K562 (cell line): ENCODE results near the gene SPATA32. TPM values are rescaled to one million over a fixed set of nuclear protein-coding genes. Genes with fewer than 3 reads are reported as not detected.

Experiments used
- BDP1 ChIP-seq: IDR thresholded peaks from 3 replicates; pipeline ENCODE4 v1.6.1; 2011; ENCODE audit not compliant: insufficient read length, insufficient read depth
- E2F5 ChIP-seq: sonication (generic); formaldehyde crosslinking; IDR thresholded peaks from 2 replicates; pipeline ENCODE4 v1.8.0; 2022; ENCODE audit warnings: mild to moderate bottlenecking, missing genetic modification reagents
- E4F1 ChIP-seq: fragments of 250-450 bp; sonication (Bioruptor Pico); IDR thresholded peaks from 2 replicates; pipeline ENCODE4 v1.5.0; 2021; ENCODE audit warnings: mild to moderate bottlenecking, borderline replicate concordance
- ETS1 ChIP-seq: conservative IDR thresholded peaks from 2 replicates; pipeline ENCODE4 v1.6.1; 2011; ENCODE audit warnings: low read depth, mild to moderate bottlenecking, low read length; ENCODE audit not compliant: control insufficient read depth
- MXI1 ChIP-seq: IDR thresholded peaks from 2 replicates; pipeline ENCODE4 v1.6.1; 2011; ENCODE audit warnings: low read depth, mild to moderate bottlenecking, improper control_type of control experiment, low read length
- NFXL1 ChIP-seq: fragments of 450-650 bp; formaldehyde crosslinking; IDR thresholded peaks from 2 replicates; pipeline ENCODE4 v1.4.0; 2021; ENCODE audit warnings: mild to moderate bottlenecking
- ZNF232 ChIP-seq: sonication (generic); formaldehyde crosslinking; IDR thresholded peaks from 2 replicates; pipeline ENCODE4 v1.8.0; 2022; ENCODE audit warnings: mild to moderate bottlenecking, missing genetic modification reagents
- ZNF318 ChIP-seq, 2 experiments: fragments of 450-650 bp; IDR thresholded peaks; 2 replicates each; pipeline ENCODE4 v1.6.1; 2016; ENCODE audit warnings: mild to moderate bottlenecking in 2 of 2, borderline replicate concordance in 1 of 2, low read depth in 1 of 2, moderate library complexity in 1 of 2
- ZNF324 ChIP-seq: fragments of 250-450 bp; sonication (Bioruptor Pico); IDR thresholded peaks from 2 replicates; pipeline ENCODE4 v1.4.0; 2020; ENCODE audit warnings: mild to moderate bottlenecking
- polyA plus RNA-seq, 8 experiments: library from polyadenylated mRNA; depleted of rRNA in 4 of 8; stranded (reverse) in 5 of 8; unstranded in 3 of 8; fragments of >200 nt; fragmentation: Nextera tagmentation in 2 of 8; fragmentation: Illumina TruSeq in 1 of 8; extraction: Ambion mirVana in 2 of 8; extraction: Trizol in 1 of 8; gene quantifications; 2 replicates each; pipeline versions ENCODE4 v1.2.1 to v1.2.3, GENCODE V29; 2011 to 2014; ENCODE audit warnings: inconsistent platforms in 1 of 8, missing spikeins in 1 of 8
- total RNA-seq, 7 experiments: library from RNA; depleted of rRNA in 6 of 7; stranded (reverse); fragments of >200 nt in 6 of 7; fragmentation: Illumina TruSeq in 2 of 7; extraction: Trizol in 2 of 7; gene quantifications; 2 replicates each; pipeline versions ENCODE4 v1.2.1 to v1.2.3, GENCODE V29; 2011 to 2021; ENCODE audit warnings: low replicate concordance in 1 of 7
- TF ChIP-seq, protein P1 (sequence below), 2 experiments: fragments of 450-650 bp in 1 of 2; sonication (generic) in 1 of 2; formaldehyde crosslinking; conservative IDR thresholded peaks; 2 replicates each; pipeline versions ENCODE4 v1.4.0 to v1.8.1; 2020 to 2022; ENCODE audit warnings: mild to moderate bottlenecking in 1 of 2, missing genetic modification reagents in 1 of 2
- TF ChIP-seq, protein P2 (sequence below): fragments of 250-450 bp; sonication (Bioruptor Pico); IDR thresholded peaks from 2 replicates; pipeline ENCODE4 v1.4.0; 2020; ENCODE audit warnings: mild to moderate bottlenecking

The SPATA32 gene
- total and polyA plus RNA-seq, 9 of the 15 experiments (the other 6 are each of a cell fraction or from before 2014, with no cell fraction given) = 0.03 to 0.06 TPM; not detected in 7

DNA sequence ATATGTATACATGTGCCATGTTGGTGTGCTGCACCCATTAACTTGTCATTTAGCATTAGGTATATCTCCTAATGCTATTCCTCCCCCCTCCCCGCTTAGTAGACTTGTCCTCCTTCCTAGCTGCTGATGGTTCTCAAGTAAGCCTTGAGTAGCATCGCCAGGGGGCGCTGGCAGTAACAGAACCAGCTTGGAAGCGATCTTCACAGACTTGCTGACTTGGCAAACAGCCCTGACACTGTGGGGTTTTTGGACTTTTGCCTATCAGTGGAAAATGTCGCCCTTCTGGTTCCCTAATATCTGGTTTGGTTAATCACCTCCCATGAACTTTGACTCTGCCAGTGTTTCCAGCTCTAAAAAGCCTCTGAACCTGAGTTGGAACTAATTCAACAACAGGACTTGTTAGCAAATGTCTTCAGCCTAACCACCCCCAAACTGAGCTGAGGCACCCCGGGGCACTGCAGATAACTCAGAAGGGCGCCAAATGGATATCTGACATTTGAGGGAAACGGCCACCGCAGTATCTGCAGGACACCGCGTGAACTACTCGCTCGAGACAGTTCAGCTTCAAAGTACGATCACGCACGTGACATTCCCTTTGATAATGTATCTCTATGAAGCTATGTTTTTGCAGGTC, 15.4 kb upstream of the SPATA32 start (continued):
- TF ChIP-seq, protein P1, sequence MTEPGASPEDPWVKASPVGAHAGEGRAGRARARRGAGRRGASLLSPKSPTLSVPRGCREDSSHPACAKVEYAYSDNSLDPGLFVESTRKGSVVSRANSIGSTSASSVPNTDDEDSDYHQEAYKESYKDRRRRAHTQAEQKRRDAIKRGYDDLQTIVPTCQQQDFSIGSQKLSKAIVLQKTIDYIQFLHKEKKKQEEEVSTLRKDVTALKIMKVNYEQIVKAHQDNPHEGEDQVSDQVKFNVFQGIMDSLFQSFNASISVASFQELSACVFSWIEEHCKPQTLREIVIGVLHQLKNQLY (CRISPR knock-in tag; conservative IDR thresholded peaks at IDR 0.05) = no peak
- TF ChIP-seq, protein P2, sequence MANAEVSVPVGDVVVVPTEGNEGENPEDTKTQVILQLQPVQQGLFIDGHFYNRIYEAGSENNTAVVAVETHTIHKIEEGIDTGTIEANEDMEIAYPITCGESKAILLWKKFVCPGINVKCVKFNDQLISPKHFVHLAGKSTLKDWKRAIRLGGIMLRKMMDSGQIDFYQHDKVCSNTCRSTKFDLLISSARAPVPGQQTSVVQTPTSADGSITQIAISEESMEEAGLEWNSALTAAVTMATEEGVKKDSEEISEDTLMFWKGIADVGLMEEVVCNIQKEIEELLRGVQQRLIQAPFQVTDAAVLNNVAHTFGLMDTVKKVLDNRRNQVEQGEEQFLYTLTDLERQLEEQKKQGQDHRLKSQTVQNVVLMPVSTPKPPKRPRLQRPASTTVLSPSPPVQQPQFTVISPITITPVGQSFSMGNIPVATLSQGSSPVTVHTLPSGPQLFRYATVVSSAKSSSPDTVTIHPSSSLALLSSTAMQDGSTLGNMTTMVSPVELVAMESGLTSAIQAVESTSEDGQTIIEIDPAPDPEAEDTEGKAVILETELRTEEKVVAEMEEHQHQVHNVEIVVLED (CRISPR knock-in tag) = no peak
- TF ChIP-seq E2F5 (no peak), NFXL1 (CRISPR knock-in tag) (no peak), E4F1 (CRISPR knock-in tag) (no peak), MXI1 (no peak), ZNF232 (CRISPR knock-in tag) (no peak), ETS1 (no peak), ZNF324 (no peak), BDP1 (no peak), ZNF318 (IDR thresholded peaks at IDR 0.05; ENCODE audit: borderline replicate concordance in 1 of 2, low read depth in 1 of 2) (no peak; a peak in 1 of 4 replicates)
